Prostate gland (tissue), 2 donors: ENCODE data around the gene FUT3. TPM values are rescaled to one million over a fixed set of nuclear protein-coding genes. Genes with fewer than 3 reads are reported as not detected.

Experiments used
- DNase-seq: peaks from one replicate; pipeline ENCODE4 v3.0.0-alpha.2; 2019; ENCODE audit warnings: low spot score
- H3K27ac ChIP-seq, 2 donors: fragments of 200-600 bp; sonication (generic); 2 replicates each; pipeline ENCODE4 v1.5.1; 2017 to 2019
- H3K27me3 ChIP-seq: fragments of 200-600 bp; sonication (generic); replicated peaks from 2 replicates; pipeline ENCODE4 v1.5.1; 2019; ENCODE audit not compliant: insufficient read depth
- H3K36me3 ChIP-seq, 2 donors: fragments of 200-600 bp; sonication (generic); 1 replicate in 1 of 2; 2 replicates in 1 of 2; pipeline versions ENCODE4 v1.5.1 to v1.8.1; 2017 to 2019
- H3K4me1 ChIP-seq: fragments of 200-600 bp; sonication (generic); replicated peaks from 2 replicates; pipeline ENCODE4 v1.5.1; 2019
- H3K4me3 ChIP-seq, 2 donors: fragments of 200-600 bp; sonication (generic); 2 replicates each; pipeline ENCODE4 v1.5.1; 2017 to 2019
- H3K9me3 ChIP-seq: fragments of 200-600 bp; sonication (generic); 2 replicates; pipeline ENCODE4 v1.5.1; 2017
- POLR2A ChIP-seq: fragments of 450-650 bp; IDR thresholded peaks from one replicate; pipeline ENCODE4 v1.6.1; 2016; ENCODE audit warnings: antibody characterized with exemption, mild to moderate bottlenecking
- POLR2AphosphoS5 ChIP-seq: sonication (generic); formaldehyde crosslinking; IDR thresholded peaks from one replicate; pipeline ENCODE4 v1.6.1; 2017; ENCODE audit warnings: antibody characterized with exemption
- WGBS: methylation state at CpG from one replicate; pipeline ENCODE4 v1.1.5; 2018; 5-methylcytosine and 5-hydroxymethylcytosine counted together
- intact Hi-C: fragments of 100-400 bp; cut with DNase I; formaldehyde crosslinking; loops from one replicate; pipeline ENCODE4 v1.14.2; 2022
- total RNA-seq, 2 donors: library from RNA; depleted of rRNA; stranded (reverse); fragments of >200 nt; gene quantifications; one replicate each; pipeline ENCODE4 v1.1.0, GENCODE V29; 2016
- TF ChIP-seq, protein P1 (sequence below), 4 experiments: fragments of 200-600 bp in 2 of 4; fragments of 450-650 bp in 2 of 4; sonication (generic) in 2 of 4; IDR thresholded peaks; 1 replicate in 3 of 4; 2 replicates in 1 of 4; pipeline ENCODE4 v1.5.1; 2016 to 2019; ENCODE audit warnings: antibody characterized with exemption in 4 of 4, mild to moderate bottlenecking in 2 of 4, moderate library complexity in 2 of 4

The FUT3 gene
- total RNA-seq, 2 donors from 2014 or later = 1.4 to 2.1 TPM

- Histone ChIP-seq H3K27me3 (no peaks in the 10 kb centered on the region), H3K9me3 (no peaks in the 10 kb centered on the region), H3K27ac (no peak overlapping the region), H3K36me3 (no peaks in the 10 kb centered on the region), H3K4me1 (no peaks in the 10 kb centered on the region), H3K4me3 (no peak overlapping the region)
- intact Hi-C loops = no loop called here
- 95% methylated on average over 12 of the region's 12 CpGs for whole genome bisulfite sequencing
- DNase-seq = no peak
- TF ChIP-seq POLR2A (no peak), POLR2AphosphoS5 (no peak)
- TF ChIP-seq, protein P1, sequence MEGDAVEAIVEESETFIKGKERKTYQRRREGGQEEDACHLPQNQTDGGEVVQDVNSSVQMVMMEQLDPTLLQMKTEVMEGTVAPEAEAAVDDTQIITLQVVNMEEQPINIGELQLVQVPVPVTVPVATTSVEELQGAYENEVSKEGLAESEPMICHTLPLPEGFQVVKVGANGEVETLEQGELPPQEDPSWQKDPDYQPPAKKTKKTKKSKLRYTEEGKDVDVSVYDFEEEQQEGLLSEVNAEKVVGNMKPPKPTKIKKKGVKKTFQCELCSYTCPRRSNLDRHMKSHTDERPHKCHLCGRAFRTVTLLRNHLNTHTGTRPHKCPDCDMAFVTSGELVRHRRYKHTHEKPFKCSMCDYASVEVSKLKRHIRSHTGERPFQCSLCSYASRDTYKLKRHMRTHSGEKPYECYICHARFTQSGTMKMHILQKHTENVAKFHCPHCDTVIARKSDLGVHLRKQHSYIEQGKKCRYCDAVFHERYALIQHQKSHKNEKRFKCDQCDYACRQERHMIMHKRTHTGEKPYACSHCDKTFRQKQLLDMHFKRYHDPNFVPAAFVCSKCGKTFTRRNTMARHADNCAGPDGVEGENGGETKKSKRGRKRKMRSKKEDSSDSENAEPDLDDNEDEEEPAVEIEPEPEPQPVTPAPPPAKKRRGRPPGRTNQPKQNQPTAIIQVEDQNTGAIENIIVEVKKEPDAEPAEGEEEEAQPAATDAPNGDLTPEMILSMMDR (IDR thresholded peaks at IDR 0.05) = no peak
These were observed 22.5 kb upstream of the FUT3 start for GRCh38 chr19:5873617-5874199.

- H3K27ac ChIP-seq = no peak overlapping the region
- no peaks in the 10 kb centered on the region for H3K9me3 ChIP-seq
- no peak for DNase-seq
- TF ChIP-seq, protein P1 (IDR thresholded peaks at IDR 0.05) = no peak
- no peak for TF ChIP-seq POLR2A
- no peak for TF ChIP-seq POLR2AphosphoS5
- no peaks in the 10 kb centered on the region for H3K36me3 ChIP-seq
- 82% methylated on average over 12 of the region's 12 CpGs for WGBS
- no peaks in the 10 kb centered on the region for H3K4me1 ChIP-seq
- no peaks in the 10 kb centered on the region for H3K27me3 ChIP-seq
- intact Hi-C loops = no loop called here
- no peak overlapping the region for H3K4me3 ChIP-seq
These were observed 19.7 kb upstream of the FUT3 start for GRCh38 chr19:5870986-5871394.

GRCh38 chr19:5867201-5868136, 16.2 kb upstream of the FUT3 start:
- Histone ChIP-seq H3K9me3 (no peaks in the 10 kb centered on the region), H3K27ac (no peak overlapping the region), H3K4me3 (no peak overlapping the region), H3K27me3 (no peaks in the 10 kb centered on the region), H3K4me1 (no peaks in the 10 kb centered on the region), H3K36me3 (no peaks in the 10 kb centered on the region)
- intact Hi-C loops = no loop called here
- TF ChIP-seq POLR2A = no peak
- no peak for TF ChIP-seq POLR2AphosphoS5
- TF ChIP-seq, protein P1 (IDR thresholded peaks at IDR 0.05) = no peak
- no peak for DNase-seq
- 88% methylated on average over 31 of the region's 31 CpGs for WGBS

- no peaks in the 10 kb centered on the region for H3K9me3 ChIP-seq
- H3K27me3 ChIP-seq = no peaks in the 10 kb centered on the region
- WGBS = 70% methylated on average over 11 of the region's 11 CpGs
- H3K4me3 ChIP-seq = no peak overlapping the region
- H3K27ac ChIP-seq = no peak overlapping the region
- H3K4me1 ChIP-seq = no peaks in the 10 kb centered on the region
- TF ChIP-seq, protein P1 (IDR thresholded peaks at IDR 0.05) = no peak
- TF ChIP-seq POLR2AphosphoS5 (no peak), POLR2A (no peak)
- DNase-seq = no peak
- no peaks in the 10 kb centered on the region for H3K36me3 ChIP-seq
- intact Hi-C loops = no loop called here
These were observed 14.5 kb upstream of the FUT3 start for GRCh38 chr19:5865772-5866171.
